Erythroblast (primary cell): ENCODE measurements around the gene TRABD2B.

Experiments used
- GATA1 ChIP-seq: IDR thresholded peaks from 2 replicates; pipeline ENCODE4 v1.6.1; 2011; ENCODE audit warnings: low read depth, mild to moderate bottlenecking, control low read depth, low read length, moderate library complexity
- POLR2A ChIP-seq: IDR thresholded peaks from 2 replicates; pipeline ENCODE4 v1.6.1; 2011; ENCODE audit warnings: mild to moderate bottlenecking, low read length

GRCh38 chr1:48040154-48040553 is 43.0 kb upstream of the TRABD2B start:
- TF ChIP-seq POLR2A (no peak), GATA1 (no peak)
